ENCODE data around the gene OR10P1. TPM values are rescaled to one million over a fixed set of nuclear protein-coding genes. Genes with fewer than 3 reads are reported as not detected.

Gene OR10P1
- total and polyA plus RNA-seq, 10 of the 15 experiments (the other 5 are each of a cell fraction or from before 2014, with no cell fraction given) = not detected

GRCh38 chr12:55624056-55624455 is 12.6 kb upstream of the OR10P1 start (continued):
- TF ChIP-seq FOS (IDR thresholded peaks at IDR 0.05; ENCODE audit: borderline replicate concordance, extremely low read depth, insufficient read length) (no peak), NR2F1 (conservative IDR thresholded peaks at IDR 0.05) (peak; percentile 62; the same call in 1 of the 2 replicates), POLR2AphosphoS2 (IDR thresholded peaks at IDR 0.05; ENCODE audit: low read depth, low read length) (no peak), CHD2 (IDR thresholded peaks at IDR 0.05; ENCODE audit: borderline replicate concordance, low read depth, low read length) (no peak), NFYB (IDR thresholded peaks at IDR 0.05; ENCODE audit: insufficient read depth, low read depth, low read length) (no peak), ATF7 (IDR thresholded peaks at IDR 0.05; ENCODE audit: low read depth) (peak; percentile 84), MTA3 (IDR thresholded peaks at IDR 0.05; ENCODE audit: borderline replicate concordance, low read length) (peak; percentile 89), SMAD1 (IDR thresholded peaks at IDR 0.05; ENCODE audit: low read depth, partially characterized antibody) (no peak), RAD21 (IDR thresholded peaks at IDR 0.05; ENCODE audit: insufficient read depth, low read depth, low read length) (no peak), ZNF217 (IDR thresholded peaks at IDR 0.05) (0 out of 2 replicates have a peak, but pooled peaks have one; percentile 73), BCLAF1 (IDR thresholded peaks at IDR 0.05) (no peak), YY1 (IDR thresholded peaks at IDR 0.05; ENCODE audit: low read depth, low read length) (no peak), ZNF622 (IDR thresholded peaks at IDR 0.05) (no peak), BCL11A (IDR thresholded peaks at IDR 0.05; ENCODE audit: low read depth, low read length) (peak; percentile 94)
- TF ChIP-seq, protein P1, sequence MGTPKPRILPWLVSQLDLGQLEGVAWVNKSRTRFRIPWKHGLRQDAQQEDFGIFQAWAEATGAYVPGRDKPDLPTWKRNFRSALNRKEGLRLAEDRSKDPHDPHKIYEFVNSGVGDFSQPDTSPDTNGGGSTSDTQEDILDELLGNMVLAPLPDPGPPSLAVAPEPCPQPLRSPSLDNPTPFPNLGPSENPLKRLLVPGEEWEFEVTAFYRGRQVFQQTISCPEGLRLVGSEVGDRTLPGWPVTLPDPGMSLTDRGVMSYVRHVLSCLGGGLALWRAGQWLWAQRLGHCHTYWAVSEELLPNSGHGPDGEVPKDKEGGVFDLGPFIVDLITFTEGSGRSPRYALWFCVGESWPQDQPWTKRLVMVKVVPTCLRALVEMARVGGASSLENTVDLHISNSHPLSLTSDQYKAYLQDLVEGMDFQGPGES (IDR thresholded peaks at IDR 0.05) = no peak
- TF ChIP-seq, protein P2, sequence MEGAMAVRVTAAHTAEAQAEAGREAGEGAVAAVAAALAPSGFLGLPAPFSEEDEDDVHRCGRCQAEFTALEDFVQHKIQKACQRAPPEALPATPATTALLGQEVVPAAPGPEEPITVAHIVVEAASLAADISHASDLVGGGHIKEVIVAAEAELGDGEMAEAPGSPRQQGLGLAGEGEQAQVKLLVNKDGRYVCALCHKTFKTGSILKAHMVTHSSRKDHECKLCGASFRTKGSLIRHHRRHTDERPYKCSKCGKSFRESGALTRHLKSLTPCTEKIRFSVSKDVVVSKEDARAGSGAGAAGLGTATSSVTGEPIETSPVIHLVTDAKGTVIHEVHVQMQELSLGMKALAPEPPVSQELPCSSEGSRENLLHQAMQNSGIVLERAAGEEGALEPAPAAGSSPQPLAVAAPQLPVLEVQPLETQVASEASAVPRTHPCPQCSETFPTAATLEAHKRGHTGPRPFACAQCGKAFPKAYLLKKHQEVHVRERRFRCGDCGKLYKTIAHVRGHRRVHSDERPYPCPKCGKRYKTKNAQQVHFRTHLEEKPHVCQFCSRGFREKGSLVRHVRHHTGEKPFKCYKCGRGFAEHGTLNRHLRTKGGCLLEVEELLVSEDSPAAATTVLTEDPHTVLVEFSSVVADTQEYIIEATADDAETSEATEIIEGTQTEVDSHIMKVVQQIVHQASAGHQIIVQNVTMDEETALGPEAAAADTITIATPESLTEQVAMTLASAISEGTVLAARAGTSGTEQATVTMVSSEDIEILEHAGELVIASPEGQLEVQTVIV (IDR thresholded peaks at IDR 0.05; ENCODE audit: borderline replicate concordance, partially characterized antibody) = no peak
- TF ChIP-seq, protein P3, sequence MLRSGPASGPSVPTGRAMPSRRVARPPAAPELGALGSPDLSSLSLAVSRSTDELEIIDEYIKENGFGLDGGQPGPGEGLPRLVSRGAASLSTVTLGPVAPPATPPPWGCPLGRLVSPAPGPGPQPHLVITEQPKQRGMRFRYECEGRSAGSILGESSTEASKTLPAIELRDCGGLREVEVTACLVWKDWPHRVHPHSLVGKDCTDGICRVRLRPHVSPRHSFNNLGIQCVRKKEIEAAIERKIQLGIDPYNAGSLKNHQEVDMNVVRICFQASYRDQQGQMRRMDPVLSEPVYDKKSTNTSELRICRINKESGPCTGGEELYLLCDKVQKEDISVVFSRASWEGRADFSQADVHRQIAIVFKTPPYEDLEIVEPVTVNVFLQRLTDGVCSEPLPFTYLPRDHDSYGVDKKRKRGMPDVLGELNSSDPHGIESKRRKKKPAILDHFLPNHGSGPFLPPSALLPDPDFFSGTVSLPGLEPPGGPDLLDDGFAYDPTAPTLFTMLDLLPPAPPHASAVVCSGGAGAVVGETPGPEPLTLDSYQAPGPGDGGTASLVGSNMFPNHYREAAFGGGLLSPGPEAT (IDR thresholded peaks at IDR 0.05; ENCODE audit: low read depth) = peak; percentile 95
- TF ChIP-seq, protein P4, sequence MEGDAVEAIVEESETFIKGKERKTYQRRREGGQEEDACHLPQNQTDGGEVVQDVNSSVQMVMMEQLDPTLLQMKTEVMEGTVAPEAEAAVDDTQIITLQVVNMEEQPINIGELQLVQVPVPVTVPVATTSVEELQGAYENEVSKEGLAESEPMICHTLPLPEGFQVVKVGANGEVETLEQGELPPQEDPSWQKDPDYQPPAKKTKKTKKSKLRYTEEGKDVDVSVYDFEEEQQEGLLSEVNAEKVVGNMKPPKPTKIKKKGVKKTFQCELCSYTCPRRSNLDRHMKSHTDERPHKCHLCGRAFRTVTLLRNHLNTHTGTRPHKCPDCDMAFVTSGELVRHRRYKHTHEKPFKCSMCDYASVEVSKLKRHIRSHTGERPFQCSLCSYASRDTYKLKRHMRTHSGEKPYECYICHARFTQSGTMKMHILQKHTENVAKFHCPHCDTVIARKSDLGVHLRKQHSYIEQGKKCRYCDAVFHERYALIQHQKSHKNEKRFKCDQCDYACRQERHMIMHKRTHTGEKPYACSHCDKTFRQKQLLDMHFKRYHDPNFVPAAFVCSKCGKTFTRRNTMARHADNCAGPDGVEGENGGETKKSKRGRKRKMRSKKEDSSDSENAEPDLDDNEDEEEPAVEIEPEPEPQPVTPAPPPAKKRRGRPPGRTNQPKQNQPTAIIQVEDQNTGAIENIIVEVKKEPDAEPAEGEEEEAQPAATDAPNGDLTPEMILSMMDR (IDR thresholded peaks at IDR 0.05 in 2 of 3, conservative IDR thresholded peaks at IDR 0.05 in 1 of 3; ENCODE audit: control insufficient read depth in 2 of 3, extremely low read depth in 1 of 3, insufficient read depth in 1 of 3, low read depth in 3 of 3, low read length in 3 of 3) = no peak

All from GM12878 (cell line).